Measurements from ENCODE around the gene RPL10A.
"Not testable (repeated sequence)": the region's sequence is repeated elsewhere in the genome, so short reads cannot be mapped to it uniquely, and the experiment has no call there.

The RPL10A gene

DNA sequence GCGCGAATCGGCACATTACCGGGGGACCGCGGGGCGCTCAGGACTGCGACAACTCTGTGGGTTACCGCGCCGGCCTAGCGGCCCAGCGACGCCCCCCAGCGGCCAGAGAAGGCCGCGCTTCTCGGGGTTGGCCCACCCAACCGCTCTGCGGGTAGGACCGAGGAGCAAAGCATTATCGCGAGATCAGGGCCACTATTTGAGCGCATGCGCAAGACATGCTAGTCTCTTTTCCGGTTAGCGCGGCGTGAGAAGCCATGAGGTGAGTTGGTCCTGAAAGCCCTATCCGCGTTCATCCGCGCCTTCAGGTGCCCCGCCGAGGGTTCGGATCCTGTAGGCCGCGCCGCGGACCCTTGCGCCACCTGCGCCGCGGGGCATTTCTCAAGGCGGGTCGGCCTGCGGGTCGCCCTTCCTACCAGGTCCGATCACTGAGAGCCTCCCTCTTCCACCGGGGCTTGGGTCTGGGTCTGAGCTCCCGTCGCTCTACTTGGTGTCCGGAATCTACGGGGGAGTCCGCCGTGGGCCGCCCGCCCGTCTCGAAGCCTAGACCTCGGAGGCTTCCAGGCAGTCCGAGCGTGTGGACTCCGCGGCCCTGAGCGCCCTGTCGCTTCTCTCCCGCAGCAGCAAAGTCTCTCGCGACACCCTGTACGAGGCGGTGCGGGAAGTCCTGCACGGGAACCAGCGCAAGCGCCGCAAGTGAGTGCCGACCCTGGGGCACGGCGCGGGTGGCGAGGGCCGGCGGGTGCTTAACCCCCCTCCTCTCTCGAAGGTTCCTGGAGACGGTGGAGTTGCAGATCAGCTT, at the start of gene RPL10A:
Gene RPL10A (plus strand): TSS at position 221 of the 799 bp plus-strand sequence. CDS start 34 bp downstream, at position 255.
- no peak for FAIRE-seq

DNA sequence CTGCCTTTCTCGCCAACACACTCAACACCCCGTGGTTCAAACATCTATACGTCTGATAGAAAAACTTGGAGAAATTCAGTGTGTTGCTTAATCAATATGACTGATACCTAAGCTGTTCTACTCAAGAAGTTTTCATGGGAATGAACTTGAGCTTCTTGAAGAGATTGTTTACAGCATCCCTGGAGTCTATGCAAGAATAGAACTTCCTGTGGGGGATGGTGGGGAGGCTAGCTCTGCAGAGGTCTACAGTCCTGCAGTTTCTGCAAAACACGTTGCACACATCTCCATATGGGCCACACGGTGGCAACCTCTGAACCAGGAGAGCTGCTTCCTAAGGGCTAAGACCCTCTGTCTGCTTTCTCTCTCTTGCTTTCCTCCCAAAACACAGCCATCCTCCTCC, 48.8 kb upstream of the RPL10A start:
- FAIRE-seq = no peak

DNA sequence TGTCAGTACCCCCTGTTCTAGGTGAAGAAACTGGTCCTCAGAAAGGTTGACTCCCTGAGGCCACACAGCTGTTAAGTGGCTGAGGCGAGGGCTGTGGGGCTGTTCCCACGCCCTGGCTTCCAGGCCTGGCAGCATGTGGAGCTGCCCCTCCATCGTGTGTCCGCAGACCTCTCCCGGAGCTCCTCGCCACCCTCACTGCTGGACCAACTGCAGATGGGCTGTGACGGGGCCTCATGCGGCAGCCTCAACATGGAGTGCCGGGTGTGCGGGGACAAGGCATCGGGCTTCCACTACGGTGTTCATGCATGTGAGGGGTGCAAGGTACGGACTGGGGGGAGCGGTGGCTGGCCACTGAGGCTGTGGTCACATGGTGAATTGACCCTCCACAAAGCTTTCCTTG, 48.2 kb upstream of the RPL10A start:
- no peak for FAIRE-seq

DNA sequence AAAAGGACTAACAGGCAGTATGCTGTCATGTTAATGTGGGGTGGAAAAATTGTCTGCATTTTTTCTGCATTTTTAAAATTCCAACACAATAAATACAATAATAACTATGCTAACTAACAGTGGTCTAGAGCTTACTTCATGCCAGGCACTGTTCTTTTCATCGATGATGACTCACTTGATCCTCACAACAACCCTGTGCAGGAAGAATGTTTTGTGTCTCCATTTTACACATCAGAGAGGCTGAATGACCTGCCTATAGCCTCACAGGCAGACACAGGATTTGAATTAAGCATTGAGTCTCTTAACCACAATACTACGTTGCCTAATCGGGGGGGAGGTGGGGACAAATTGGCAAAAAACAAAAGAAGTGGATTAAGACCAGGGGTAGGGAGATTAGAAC, 42.9 kb upstream of the RPL10A start:
- no peak for FAIRE-seq

DNA sequence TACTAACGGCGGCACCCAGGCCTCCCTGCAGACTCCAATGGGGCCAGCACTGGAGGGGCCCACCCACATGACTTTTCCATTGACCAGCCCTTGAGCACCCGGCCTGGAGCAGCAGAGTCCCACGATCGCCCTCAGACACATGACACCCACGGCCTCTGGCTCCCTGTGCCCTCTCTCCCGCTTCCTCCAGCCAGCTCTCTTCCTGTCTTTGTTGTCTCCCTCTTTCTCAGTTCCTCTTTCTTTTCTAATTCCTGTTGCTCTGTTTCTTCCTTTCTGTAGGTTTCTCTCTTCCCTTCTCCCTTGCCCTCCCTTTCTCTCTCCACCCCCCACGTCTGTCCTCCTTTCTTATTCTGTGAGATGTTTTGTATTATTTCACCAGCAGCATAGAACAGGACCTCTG, 42.1 kb upstream of the RPL10A start:
- FAIRE-seq = no peak

DNA sequence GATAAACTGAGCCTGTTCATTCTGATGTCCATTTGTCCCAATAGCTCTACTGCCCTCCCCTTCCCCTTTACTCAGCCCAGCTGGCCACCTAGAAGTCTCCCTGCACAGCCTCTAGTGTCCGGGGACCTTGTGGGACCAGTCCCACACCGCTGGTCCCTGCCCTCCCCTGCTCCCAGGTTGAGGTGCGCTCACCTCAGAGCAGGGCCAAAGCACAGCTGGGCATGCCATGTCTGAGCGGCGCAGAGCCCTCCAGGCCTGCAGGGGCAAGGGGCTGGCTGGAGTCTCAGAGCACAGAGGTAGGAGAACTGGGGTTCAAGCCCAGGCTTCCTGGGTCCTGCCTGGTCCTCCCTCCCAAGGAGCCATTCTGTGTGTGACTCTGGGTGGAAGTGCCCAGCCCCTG, 40.8 kb upstream of the RPL10A start:
- no peak for FAIRE-seq

DNA sequence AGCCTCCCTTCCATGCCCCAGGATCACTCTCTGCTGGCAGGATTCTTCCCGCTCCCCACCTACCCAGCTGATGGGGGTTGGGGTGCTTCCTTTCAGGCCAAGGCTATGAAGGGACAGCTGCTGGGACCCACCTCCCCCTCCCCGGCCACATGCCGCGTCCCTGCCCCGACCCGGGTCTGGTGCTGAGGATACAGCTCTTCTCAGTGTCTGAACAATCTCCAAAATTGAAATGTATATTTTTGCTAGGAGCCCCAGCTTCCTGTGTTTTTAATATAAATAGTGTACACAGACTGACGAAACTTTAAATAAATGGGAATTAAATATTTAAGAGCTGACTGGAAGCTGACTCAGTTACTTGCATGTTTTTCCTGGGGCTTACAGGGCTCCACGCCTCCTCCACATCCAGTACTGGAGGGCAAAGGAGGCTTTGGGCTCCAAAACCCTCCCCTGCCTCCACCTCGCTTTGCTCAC, 40.3 kb upstream of the RPL10A start:
- no peak for FAIRE-seq

DNA sequence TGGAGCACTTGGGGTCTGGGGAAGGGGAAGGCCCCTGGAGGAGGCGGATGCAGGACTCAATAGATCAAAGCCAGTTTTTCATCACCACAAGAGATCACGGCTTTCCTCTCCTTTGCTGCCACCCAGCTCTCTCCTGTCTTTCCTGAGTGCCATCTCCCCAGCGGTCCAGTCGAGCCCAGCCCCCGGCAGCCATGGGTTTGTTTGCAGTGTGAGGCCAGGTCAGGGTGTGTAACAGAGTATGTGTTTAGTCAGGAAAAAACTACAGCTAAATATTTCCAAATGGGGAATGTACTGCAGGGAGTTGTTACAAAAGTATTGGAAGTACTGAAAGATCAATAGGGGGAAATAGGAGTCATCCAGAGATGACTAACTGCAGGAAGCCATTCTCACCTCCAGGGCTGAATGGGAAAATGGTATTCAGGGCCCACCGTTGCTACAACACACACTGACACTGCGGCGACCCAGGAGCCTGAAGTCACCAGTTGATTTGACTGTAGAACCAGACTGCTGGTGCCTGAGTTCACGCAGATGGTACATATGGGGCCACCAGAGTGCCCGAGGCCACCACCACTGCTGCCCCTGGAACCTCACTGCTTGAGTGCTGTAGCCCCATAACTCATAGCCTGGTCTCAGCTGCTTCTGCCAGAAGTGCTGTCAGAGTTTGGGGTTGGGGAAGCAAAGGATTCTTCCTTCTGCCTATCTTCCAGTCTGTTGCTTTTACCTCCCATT, 39.6 kb upstream of the RPL10A start:
- no peak for FAIRE-seq

DNA sequence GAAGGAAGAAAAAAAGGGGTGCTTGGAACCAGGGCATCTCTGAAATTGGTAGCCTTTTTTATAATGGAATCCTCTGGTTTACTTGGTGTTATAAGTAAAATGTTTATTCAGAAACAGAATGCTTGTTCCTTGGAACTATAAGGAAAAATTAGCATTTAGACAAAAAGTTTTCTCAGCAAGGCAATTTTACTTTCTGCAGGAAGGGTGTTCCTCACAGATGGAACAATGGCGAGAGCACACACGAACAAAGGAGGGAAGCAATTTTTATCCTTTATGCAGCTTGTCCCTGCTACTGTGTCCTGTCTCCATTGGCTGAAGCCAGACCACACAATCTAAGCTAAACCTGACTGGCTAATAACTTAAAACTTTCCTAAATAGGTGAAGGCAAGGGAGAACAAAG, 38.7 kb upstream of the RPL10A start:
- FAIRE-seq = no peak

DNA sequence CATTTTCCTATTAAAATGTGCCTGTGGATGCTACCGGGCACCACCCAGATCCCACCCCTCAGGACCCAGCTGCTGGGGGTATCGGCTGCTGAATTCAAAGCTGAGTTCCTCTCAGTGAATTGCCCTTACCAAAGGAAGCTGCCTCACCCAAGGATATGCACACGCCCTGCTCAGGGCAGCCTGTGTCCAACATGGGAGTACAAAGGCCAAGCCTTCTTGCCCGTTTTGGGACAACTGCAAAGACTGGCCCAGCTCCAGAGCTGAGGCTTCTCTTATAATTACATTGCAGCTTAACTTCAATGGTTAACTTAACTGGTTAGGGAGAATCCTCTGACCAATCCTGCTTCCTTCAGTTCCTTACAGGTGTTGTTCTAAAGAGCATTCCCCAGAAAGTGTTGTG, 35.9 kb upstream of the RPL10A start:
- no peak for FAIRE-seq

DNA sequence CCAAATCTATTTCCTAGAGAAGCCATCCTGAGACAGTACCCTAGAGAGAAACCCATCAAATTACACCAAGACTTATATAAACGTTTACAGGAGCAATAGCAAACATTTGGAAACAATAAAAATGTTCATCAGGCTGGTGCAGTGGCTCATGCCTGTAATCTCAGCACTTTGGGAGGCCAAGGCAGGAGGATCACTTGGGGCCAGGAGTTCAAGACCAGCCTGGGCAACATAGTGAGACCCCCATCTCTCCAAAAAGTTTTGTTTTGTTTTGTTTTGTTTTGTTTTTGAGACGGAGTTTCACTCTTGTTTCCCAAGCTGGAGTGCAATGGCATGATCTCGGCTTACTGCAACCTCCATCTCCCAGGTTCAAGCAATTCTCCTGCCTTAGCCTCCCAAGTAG, 35.5 kb upstream of the RPL10A start:
- FAIRE-seq = not testable (repeated sequence)

DNA sequence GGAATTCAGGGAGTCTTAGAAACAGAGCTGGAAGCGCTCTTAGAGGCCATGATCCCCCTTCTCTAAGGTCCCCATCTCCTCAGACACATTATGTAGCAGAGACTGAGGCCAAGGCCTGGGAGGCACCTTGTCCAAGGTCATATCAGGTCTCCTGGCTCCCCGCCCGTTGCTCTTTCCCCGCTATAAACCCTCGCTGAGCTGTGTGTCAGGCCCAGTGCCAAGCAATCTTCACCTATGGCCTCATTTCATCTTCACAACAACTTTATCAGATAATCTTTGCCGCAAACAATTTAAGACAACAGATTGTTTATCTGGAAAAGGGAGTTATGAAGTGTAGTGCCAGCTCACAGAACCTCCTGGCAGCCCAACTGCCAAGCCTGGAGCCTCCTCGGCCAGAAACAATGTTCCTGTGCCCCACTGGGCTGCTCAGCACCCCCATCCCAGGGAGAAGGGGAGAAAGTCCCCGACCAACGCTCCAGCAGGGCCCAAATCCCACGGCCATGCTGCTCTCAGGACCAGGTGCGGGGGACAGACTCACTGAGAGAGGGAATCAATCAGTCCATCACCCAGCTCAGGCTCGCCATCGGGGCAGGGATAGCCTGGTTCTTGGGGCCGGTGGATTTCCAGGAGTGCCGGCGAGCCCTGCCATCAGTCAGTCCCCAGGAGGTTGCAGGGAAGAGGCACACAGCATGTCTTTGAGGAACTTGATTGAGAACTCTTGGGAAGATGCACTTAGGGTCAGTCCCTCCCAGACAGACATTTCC, 32.9 kb upstream of the RPL10A start:
- no peak for FAIRE-seq

DNA sequence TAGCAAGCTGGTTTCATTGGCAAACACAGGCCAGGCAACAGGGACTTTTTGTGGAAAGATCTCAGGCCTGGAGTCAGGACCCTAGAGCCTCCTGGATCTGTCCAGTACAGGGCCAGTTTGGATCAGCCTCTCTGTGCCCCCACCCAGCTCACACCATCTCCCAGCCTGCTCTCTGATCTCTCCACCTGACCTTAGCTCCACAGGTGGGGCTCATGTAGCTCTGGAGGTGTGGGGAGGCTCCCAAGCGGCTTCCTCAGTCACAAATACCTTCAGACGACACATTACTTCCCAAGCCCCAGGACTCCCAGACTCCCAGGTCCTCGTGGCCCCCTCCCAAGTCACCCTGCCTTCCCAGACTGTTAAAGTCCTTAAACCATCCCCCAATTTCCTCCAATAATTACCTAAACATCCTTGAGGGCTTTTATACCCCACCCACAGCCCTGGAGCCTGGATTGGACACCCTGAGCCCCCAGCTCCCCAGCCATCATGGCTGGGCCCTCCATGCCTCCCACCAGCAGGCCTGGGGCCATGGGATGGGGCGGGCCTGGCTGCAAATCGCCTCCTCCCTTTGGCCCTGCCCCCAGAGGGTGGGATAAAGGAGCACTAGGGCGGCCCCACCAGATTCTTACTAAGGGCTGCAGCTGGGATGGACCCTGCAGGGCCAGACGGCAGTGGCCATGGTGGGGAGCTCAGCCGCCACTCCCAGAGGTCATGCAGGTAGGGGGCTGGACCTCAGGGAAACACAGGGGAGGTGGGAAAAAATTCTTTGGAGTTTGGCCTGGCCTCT, 31.9 kb upstream of the RPL10A start:
- no peak for FAIRE-seq

DNA sequence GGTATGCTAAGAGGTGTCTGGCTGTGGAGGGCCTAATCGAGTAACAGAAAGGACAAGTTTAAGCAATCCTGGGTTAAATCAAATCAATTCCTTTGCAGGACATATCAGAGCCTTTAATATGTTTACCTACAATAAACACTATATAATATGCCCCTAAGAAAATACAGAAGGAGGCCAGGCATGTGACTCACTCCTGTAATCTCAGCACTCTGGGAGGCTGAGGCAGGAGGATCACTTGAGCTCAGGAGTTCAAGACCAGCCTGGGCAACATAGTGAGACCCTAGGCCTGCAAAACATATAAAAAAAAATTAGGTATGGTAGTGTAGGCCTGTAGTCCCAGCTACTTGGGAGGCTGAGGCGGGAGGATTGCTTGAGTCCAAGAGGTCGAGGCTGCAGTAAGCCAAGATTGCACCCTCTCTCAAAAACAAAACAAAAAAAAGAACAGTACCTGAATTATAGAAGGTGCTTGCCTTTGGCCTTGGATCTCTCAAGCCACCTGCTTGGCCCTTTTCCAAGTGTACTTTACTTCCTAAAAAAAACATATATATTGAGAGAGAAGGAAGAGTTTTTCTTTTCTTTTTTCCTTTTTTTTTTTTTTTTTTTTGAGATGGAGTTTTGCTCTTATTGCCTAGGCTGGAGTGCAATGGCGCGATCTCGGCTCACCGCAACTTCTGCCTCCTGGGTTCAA, 29.7 kb upstream of the RPL10A start:
- not testable (repeated sequence) for FAIRE-seq

DNA sequence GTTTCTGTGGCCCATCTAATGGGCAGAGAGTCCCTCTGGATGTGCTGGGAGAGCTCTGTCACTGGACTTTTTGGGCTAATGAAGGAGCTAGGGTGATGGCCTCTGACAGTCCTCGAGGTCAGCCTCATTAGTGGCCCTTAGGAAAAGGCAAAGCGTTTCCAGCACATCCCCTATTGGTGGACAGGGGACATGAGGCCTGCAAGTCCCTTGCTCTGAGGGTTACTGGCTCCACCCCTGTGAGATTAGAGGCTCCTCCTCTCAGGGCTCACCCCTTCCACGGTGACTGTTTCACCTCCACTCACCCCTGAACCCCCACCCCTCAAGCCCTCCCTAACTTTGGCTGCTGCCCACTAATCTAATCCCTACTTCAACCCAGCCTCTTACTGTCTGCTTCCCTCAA, 28.9 kb upstream of the RPL10A start:
- FAIRE-seq = no peak

DNA sequence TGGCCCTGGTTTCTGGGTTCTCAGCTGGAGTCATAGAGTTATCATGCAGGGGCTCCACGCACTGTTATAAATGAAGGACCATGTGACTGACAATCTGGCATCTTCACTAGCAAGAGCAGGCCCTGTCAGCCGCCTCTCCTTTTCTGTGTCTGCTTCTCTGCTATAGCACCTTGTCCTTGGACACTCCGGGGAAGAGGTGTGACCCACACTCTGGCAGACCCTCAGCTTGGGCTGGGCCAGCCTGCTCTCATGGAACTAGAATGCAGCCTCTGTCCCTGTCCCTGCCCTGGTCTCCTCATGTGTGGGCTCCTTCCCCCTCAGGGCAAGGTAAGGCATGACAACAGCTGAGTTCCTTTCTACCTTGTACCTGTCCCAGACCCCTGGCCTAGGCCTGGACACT, 27.0 kb upstream of the RPL10A start:
- FAIRE-seq = no peak

DNA sequence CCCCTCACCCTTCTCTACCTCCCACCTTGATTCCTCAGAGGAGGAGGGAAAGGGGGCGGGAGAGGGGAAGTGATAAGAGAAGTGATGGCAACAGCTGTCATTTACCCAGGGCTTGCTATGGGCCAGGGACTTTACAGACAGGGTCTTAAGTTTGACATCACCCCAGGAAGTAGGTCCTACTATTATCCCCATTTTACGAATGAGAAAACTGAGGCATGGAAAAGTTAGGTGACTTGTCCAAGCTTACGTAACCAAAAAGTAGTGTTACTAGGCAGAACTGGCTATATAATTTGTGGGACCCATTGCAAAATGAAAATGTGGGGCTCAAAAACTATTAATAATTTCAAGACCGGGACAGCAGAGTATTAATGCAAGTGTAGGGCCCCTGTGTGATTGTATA, 26.6 kb upstream of the RPL10A start:
- FAIRE-seq = no peak

DNA sequence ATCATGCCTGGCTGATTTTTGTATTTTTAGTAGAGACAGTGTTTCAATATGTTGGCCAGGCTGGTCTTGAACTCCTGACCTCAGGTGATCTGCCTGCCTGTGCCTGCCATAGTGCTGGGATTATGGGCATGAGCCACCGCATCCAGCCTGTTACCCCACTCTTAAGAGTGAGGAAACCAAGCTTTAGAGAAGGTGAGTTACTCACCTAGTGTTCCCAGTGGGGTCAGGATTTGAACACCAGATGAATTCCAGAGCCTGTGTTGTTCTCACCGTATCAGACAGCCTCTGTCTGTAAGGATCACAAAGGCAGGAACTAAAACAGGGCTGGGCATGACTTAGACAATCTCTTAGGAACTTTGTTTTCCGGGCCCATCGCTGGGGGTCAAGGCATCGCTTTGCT, 25.5 kb upstream of the RPL10A start:
- no peak for FAIRE-seq

DNA sequence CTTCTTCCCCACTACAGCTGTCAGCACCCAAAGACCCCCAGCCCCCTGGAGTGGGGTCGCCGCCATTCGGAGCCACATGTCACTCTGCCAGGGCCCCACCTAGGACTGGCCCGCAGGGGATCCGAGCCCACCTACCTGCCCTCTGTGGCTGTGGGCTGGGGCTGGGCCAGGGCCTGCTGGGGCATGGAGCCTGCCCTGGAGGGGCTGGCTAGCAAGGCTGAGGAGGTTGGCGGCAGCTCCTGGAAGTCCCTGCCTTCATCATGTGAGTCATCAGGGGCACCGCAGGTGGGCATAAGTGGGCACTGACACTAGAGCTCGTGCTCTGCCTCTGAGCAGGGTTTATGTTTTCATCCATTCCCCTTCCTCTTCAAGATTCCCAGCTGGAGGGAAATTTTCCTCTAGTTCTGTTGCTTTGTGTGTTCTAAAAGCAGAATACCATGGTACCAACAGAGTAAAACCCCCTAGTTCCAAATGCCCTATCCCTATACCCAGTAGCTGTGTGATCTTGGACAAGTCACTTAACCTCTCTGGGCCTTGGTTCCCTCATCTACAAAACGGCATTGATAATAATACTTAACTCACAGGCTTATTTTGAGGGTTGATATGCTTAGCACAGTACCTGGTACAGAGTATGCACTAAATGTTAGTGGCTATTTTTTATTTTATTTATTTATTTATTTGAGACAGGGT, 24.7 kb upstream of the RPL10A start:
- no peak for FAIRE-seq

DNA sequence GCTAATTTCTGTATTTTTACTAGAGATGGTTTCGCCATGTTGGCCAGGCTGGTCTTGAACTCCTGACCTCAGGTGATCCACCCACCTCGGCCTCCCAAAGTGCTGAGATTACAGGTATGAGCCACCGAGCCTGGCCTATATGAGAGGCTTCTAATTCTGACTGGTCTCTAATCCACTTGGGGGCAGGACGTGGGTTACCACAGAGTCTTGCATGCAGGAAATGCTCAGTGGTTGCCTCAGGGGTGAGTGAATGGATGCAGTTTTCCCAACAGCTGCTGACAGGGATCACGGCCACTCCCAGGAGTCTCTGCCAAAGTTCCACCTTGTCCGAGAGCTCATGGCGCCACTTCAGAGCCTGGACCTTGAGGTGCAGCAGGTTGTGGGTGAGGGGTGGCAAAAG, 22.5 kb upstream of the RPL10A start:
- no peak for FAIRE-seq

DNA sequence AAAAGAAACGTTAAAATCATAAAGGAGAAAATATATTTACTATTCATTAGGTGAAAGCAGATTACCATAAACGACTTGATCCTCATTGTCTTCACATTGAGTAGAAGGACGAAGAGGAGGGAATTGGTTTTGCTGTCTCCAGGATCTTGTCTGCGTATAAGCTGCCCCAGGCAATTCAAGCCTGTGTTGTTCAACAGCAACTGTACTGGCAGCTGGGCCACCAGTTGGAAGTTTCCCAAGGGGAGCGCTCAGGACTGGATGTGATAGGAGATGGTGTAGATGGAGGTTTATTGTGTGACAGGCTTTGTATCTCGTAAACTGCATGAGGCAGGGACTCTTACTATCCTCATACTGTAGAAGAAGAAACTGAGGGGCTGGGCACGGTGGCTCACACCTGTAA, 20.0 kb upstream of the RPL10A start:
- no peak for FAIRE-seq
